ENCODE measurements around the gene CHRNB2.

Gene CHRNB2

DNA sequence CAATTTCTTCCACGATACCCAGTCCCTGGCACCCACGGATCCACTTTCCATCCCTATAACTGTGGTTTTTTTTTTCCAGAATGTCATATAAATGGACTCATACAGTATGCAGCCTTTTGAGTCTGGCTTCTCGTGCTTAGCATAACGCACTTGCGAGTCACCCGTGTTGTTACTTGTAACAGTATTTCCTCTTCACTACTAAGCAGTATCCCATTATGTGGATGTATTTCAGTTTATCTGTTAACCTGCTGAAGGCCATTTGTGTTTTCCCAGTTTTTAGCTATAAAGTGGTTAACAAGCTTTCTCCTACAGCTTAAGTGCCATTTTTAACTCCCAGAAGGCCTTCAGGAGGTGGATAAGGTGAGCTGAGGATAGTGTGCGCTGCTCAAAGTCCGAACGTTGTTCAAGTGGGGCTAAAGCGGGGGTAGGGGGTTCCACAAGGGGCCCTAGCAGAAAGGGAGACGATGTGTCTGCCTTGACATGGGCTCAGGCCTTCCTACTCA, 39.6 kb downstream of the CHRNB2 start:
- peak overlapping the region; percentile 92 for H3K27ac ChIP-seq
- POLR2A ChIA-PET (ENCODE audit: low non-redundant PET): interaction anchor here (0.6 to 0.7 kb wide), 2 partner anchors 51 to 107 kb away, joined by 3 to 4 read pairs; no protein-coding TSS in a partner anchor
- DNase-seq (ENCODE audit: low spot score): no peak
- CTCF ChIA-PET: interaction anchor here (0.6 kb wide), 1 partner anchor 465 kb away, joined by 4 read pairs; no protein-coding TSS in a partner anchor
- TF ChIP-seq, protein P1, sequence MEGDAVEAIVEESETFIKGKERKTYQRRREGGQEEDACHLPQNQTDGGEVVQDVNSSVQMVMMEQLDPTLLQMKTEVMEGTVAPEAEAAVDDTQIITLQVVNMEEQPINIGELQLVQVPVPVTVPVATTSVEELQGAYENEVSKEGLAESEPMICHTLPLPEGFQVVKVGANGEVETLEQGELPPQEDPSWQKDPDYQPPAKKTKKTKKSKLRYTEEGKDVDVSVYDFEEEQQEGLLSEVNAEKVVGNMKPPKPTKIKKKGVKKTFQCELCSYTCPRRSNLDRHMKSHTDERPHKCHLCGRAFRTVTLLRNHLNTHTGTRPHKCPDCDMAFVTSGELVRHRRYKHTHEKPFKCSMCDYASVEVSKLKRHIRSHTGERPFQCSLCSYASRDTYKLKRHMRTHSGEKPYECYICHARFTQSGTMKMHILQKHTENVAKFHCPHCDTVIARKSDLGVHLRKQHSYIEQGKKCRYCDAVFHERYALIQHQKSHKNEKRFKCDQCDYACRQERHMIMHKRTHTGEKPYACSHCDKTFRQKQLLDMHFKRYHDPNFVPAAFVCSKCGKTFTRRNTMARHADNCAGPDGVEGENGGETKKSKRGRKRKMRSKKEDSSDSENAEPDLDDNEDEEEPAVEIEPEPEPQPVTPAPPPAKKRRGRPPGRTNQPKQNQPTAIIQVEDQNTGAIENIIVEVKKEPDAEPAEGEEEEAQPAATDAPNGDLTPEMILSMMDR (conservative IDR thresholded peaks at IDR 0.05; ENCODE audit: low read depth): no peak

DNA sequence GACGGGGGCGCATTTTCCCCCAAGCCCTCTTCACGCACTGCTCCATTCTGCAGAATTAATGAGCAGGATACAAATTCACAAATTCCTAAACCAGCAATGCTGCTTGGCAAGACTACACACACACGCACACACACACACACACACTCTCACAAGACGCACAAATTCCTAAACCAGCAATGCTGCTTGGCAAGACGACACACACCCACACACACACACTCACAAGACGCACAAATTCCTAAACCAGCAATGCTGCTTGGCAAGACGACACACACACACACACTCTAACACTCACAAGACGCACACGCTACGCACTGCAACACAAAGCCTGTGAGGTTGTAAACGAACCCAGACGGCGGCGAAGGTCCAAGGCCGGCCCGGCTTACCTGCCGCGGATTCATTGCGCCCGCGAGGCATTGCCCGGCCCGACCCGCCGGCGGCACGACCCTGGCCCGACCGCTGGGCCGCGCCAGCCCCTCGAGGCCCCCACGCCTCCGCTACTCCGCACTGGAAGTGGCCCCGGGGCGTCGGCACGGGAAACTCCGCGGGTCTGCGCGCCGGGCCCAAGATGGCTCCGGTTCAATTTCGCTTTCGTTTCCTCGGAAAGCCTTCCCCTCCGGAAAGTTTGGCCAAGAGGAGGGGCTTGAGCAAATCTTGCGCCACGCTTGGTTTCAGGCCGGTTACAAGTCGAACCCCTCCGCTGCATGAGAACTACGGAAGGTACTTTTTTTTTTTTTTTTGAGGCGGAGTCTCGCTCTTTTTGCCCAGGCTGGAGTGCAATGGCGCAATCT, 40.2 kb downstream of the CHRNB2 start, which contains the start of gene ADAR:
Gene ADAR, minus strand, starts transcription at position 578 of the 788 bp plus-strand sequence. Its CDS starts 180 bp downstream, at position 398.
- peak; percentile 85 for DNase-seq (ENCODE audit: low spot score)
- ChIA-PET CTCF (no interaction called here), POLR2A (ENCODE audit: low non-redundant PET) (no interaction called here)

DNA sequence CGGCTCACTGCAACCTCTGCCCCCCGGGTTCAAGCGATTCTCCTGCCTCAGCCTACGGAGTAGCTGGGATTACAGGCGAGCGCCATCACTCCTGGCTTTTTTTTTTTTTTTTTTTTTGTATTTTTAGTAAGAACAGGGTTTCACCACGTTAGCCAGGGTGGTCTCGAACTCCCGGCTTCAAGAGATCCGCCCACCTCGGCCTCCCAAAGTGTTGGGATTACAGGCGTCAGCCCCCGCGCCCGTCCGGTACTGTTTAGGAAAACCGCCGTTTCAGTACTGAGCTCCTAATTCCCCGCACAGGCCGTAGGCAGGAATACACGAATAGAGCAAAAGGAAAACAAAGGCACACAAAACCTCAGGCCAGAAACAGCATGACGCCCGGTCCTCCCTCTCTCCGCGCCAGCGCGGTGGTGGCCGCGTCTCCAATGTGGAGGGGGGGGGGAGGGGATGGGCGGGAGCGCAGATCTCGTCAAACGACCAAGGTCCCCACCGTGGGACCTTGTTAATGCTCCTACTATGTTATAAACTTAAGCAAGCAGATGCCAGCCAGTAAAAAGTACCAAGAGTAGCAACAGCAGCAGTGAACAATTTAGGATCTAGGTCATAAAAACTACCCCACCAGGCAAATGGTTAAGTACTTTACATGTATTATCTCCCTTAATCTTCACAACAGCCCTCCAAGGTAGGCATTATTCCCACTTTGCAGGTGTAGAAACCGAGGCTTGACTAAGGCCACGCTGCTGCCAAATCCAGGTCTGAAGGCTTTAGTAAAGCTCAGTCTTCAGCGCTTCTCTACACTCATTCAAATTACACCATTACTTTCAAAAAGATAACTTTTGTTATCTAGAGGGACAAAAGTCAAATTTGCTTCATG, 41.1 kb downstream of the CHRNB2 start:
- CTCF ChIA-PET: interaction anchor here (0.5 kb wide), 1 partner anchor 12 kb away, joined by 3 read pairs; no protein-coding TSS in a partner anchor
- TF ChIP-seq, protein P1 (conservative IDR thresholded peaks at IDR 0.05; ENCODE audit: low read depth): no peak

More for the DNA sequence above, 40.2 kb downstream of the CHRNB2 start, which contains the start of gene ADAR:
- peak within 1 kb of the TSS; percentile 92 for H3K27ac ChIP-seq
- TF ChIP-seq, protein P1 (conservative IDR thresholded peaks at IDR 0.05; ENCODE audit: low read depth): no peak

DNA sequence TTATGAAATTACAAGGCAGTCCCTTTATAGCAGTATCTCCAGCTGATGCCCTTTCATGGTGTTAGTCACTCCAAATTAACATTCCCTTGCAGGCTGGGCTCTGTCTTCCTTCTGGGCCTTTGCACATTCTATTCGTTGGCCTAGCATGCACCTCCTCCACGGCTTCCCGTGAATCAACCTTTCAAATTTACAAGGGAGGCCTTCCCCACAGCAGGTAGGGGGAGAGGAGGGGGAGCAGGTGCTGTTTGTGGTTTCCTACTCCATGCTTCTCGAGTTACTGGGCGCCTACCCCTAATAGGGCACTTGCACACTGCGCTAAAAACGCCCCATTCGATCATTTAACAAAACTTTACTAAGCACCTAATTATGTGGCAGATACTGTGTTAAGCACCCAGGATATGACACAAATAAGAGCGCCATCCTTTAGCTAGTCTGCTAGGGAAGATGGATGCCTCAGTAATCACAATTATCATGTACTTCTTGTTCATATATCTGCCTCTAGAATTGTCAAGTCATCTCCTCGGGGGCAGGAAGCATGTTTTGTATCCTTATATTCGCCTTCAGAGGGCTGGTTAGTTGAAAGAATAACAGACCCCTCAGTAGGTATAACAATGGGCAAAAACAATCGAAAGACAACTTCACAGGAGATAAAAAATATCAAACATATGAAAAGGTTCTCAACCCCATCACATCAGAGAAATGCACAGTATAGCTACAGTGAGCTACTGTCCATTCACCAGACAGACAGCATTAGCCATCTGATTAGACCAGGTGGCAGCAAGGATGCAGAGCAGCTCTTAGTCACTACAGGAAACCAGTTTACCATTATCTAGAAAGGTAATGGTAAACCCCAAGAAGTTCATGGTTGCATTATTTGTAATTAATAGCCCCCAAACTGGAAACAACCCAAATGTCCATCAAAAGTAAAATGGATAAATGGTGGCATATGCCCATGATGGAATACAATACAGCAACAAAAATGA, 42.1 kb downstream of the CHRNB2 start:
- ChIA-PET POLR2A (ENCODE audit: low non-redundant PET) (no interaction called here), CTCF (no interaction called here)
- H3K27ac ChIP-seq: peak overlapping the region; percentile 61
- DNase-seq (ENCODE audit: low spot score): peak; percentile 23
- TF ChIP-seq, protein P1 (conservative IDR thresholded peaks at IDR 0.05; ENCODE audit: low read depth): no peak

More for the DNA sequence above, 41.1 kb downstream of the CHRNB2 start:
- DNase-seq (ENCODE audit: low spot score): peak; percentile 37
- POLR2A ChIA-PET (ENCODE audit: low non-redundant PET): no interaction called here
- H3K27ac ChIP-seq: peak overlapping the region; percentile 92

DNA sequence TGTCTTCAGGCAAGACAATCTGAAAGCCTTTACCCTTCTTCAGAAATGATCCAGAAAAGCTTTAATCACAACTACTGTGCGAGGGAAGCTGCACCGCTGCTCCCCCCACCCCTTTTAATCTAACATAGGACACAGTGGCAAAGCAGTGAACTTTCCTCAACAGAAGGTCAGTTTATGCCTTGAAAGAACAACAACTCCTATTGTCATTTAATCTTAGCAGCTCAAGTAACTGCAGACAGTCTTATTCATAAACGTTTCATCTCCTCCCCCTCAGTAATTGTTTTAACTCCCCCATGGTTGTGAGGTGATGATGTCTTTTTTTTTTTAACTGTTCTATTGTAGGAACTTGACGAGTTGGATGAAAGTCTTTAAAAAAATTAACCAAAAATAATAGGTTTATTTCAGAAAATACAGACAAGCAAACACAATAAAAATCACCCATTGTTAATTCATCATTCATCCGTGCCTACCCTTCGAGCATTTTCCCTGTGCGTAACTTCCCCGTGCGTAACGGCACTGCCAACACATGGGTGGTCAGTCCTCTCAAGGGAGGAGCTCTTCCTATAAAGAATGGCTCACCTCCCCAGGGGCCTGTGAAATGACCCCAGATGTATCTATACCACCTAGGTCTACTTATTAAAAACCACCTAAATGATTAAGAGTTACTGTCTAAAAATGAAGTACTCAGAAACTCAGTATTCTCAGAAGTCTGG, 43.7 kb downstream of the CHRNB2 start:
- no peak overlapping the region for H3K27ac ChIP-seq
- ChIA-PET POLR2A (ENCODE audit: low non-redundant PET) (no interaction called here), CTCF (interaction anchor here (0.7 kb wide), 1 partner anchor 59 kb away, joined by 3 read pairs; no protein-coding TSS in a partner anchor)
- TF ChIP-seq, protein P1 (conservative IDR thresholded peaks at IDR 0.05; ENCODE audit: low read depth): no peak
- DNase-seq (ENCODE audit: low spot score): no peak

Data from RWPE1 (cell line).